HEK293 (cell line): ENCODE measurements around the gene ASIC4.

Experiments used
- BCL11B ChIP-seq: fragments of 450-650 bp; formaldehyde crosslinking; IDR thresholded peaks from 2 replicates; pipeline ENCODE4 v1.5.1; 2016; ENCODE audit warnings: low read depth, missing biosample characterization, missing genetic modification characterization
- GLIS1 ChIP-seq: fragments of 450-650 bp; formaldehyde crosslinking; IDR thresholded peaks from 2 replicates; pipeline ENCODE4 v1.5.1; 2016; ENCODE audit warnings: missing biosample characterization, missing genetic modification characterization
- MYNN ChIP-seq: fragments of 450-650 bp; formaldehyde crosslinking; IDR thresholded peaks from 2 replicates; pipeline ENCODE4 v1.5.1; 2016; ENCODE audit warnings: missing biosample characterization, missing genetic modification characterization, borderline replicate concordance
- PRDM1 ChIP-seq: fragments of 450-650 bp; formaldehyde crosslinking; IDR thresholded peaks from 2 replicates; pipeline ENCODE4; 2016; ENCODE audit warnings: missing biosample characterization, missing genetic modification characterization
- TRIM28 ChIP-seq: IDR thresholded peaks from 2 replicates; pipeline ENCODE4 v1.6.1; 2011; ENCODE audit warnings: low read length, control low read depth, borderline replicate concordance
- ZBTB21 ChIP-seq: fragments of 450-650 bp; formaldehyde crosslinking; IDR thresholded peaks from 2 replicates; pipeline ENCODE4 v1.5.1; 2017; ENCODE audit warnings: missing biosample characterization, missing genetic modification characterization
- ZFP37 ChIP-seq: fragments of 450-650 bp; formaldehyde crosslinking; IDR thresholded peaks from 2 replicates; pipeline ENCODE4 v1.5.1; 2016; ENCODE audit warnings: missing biosample characterization, missing genetic modification characterization
- ZNF157 ChIP-seq: fragments of 450-650 bp; formaldehyde crosslinking; IDR thresholded peaks from 2 replicates; pipeline ENCODE4 v1.5.1; 2016; ENCODE audit warnings: missing biosample characterization, missing genetic modification characterization
- ZNF184 ChIP-seq: fragments of 450-650 bp; IDR thresholded peaks from 2 replicates; pipeline ENCODE4 v1.5.1; 2018; ENCODE audit warnings: missing biosample characterization, mild to moderate bottlenecking, missing genetic modification characterization
- ZNF2 ChIP-seq: fragments of 450-650 bp; formaldehyde crosslinking; IDR thresholded peaks from 2 replicates; pipeline ENCODE4 v1.5.1; 2016; ENCODE audit warnings: missing biosample characterization, missing genetic modification characterization
- ZNF404 ChIP-seq: fragments of 450-650 bp; formaldehyde crosslinking; IDR thresholded peaks from 2 replicates; pipeline ENCODE4 v1.5.1; 2017; ENCODE audit warnings: missing biosample characterization, missing genetic modification characterization
- ZNF514 ChIP-seq: fragments of 450-650 bp; formaldehyde crosslinking; IDR thresholded peaks from 2 replicates; pipeline ENCODE4 v1.5.1; 2016; ENCODE audit warnings: missing biosample characterization, missing genetic modification characterization
- ZNF521 ChIP-seq: fragments of 450-650 bp; formaldehyde crosslinking; IDR thresholded peaks from 2 replicates; pipeline ENCODE4 v1.5.1; 2017; ENCODE audit warnings: missing biosample characterization, mild to moderate bottlenecking, missing genetic modification characterization
- ZNF558 ChIP-seq: fragments of 450-650 bp; formaldehyde crosslinking; IDR thresholded peaks from 2 replicates; pipeline ENCODE4 v1.5.1; 2016; ENCODE audit warnings: missing biosample characterization, missing genetic modification characterization
- ZNF610 ChIP-seq: fragments of 450-650 bp; formaldehyde crosslinking; IDR thresholded peaks from 2 replicates; pipeline ENCODE4 v1.5.1; 2016; ENCODE audit warnings: missing biosample characterization, missing genetic modification characterization, borderline replicate concordance
- ZNF621 ChIP-seq: fragments of 450-650 bp; formaldehyde crosslinking; IDR thresholded peaks from 2 replicates; pipeline ENCODE4 v1.5.1; 2017; ENCODE audit warnings: missing biosample characterization, missing genetic modification characterization
- ZNF658 ChIP-seq: fragments of 450-650 bp; formaldehyde crosslinking; IDR thresholded peaks from 2 replicates; pipeline ENCODE4; 2016; ENCODE audit warnings: missing biosample characterization, missing genetic modification characterization
- ZNF677 ChIP-seq: fragments of 450-650 bp; IDR thresholded peaks from 2 replicates; pipeline ENCODE4 v1.5.0; 2018; ENCODE audit warnings: missing biosample characterization, mild to moderate bottlenecking, missing genetic modification characterization, moderate library complexity
- ZNF701 ChIP-seq: fragments of 450-650 bp; formaldehyde crosslinking; IDR thresholded peaks from 2 replicates; pipeline ENCODE4 v1.5.1; 2016; ENCODE audit warnings: missing biosample characterization, missing genetic modification characterization
- ZNF776 ChIP-seq: fragments of 450-650 bp; formaldehyde crosslinking; IDR thresholded peaks from 2 replicates; pipeline ENCODE4 v1.5.0; 2017; ENCODE audit warnings: missing biosample characterization, missing genetic modification characterization, borderline replicate concordance
- ZNF777 ChIP-seq: fragments of 450-650 bp; formaldehyde crosslinking; IDR thresholded peaks from 2 replicates; pipeline ENCODE4 v1.5.1; 2017; ENCODE audit warnings: missing biosample characterization, missing genetic modification characterization, borderline replicate concordance
- ZNF785 ChIP-seq: fragments of 450-650 bp; formaldehyde crosslinking; IDR thresholded peaks from 2 replicates; pipeline ENCODE4 v1.5.1; 2016; ENCODE audit warnings: missing biosample characterization, missing genetic modification characterization
- TF ChIP-seq, protein P1 (sequence below): fragments of 450-650 bp; formaldehyde crosslinking; IDR thresholded peaks from 2 replicates; pipeline ENCODE4 v1.5.1; 2016; ENCODE audit warnings: missing biosample characterization, missing genetic modification characterization
- TF ChIP-seq, protein P2 (sequence below): fragments of 450-650 bp; formaldehyde crosslinking; IDR thresholded peaks from 2 replicates; pipeline ENCODE4 v1.5.1; 2016; ENCODE audit warnings: missing biosample characterization, missing genetic modification characterization
- TF ChIP-seq, protein P3 (sequence below): fragments of 450-650 bp; formaldehyde crosslinking; IDR thresholded peaks from 2 replicates; pipeline ENCODE4 v1.5.1; 2016; ENCODE audit warnings: missing biosample characterization, missing genetic modification characterization
- TF ChIP-seq, protein P4 (sequence below): IDR thresholded peaks from 2 replicates; pipeline ENCODE4 v1.6.1; 2011; ENCODE audit warnings: mild to moderate bottlenecking, low read depth, low read length, borderline replicate concordance
- TF ChIP-seq, protein P5 (sequence below): fragments of 450-650 bp; formaldehyde crosslinking; IDR thresholded peaks from 2 replicates; pipeline ENCODE4 v1.5.1; 2016; ENCODE audit warnings: missing biosample characterization, missing genetic modification characterization
- TF ChIP-seq, protein P6 (sequence below): fragments of 450-650 bp; formaldehyde crosslinking; IDR thresholded peaks from 2 replicates; pipeline ENCODE4 v1.5.1; 2016; ENCODE audit warnings: missing biosample characterization, missing genetic modification characterization

The ASIC4 gene

DNA sequence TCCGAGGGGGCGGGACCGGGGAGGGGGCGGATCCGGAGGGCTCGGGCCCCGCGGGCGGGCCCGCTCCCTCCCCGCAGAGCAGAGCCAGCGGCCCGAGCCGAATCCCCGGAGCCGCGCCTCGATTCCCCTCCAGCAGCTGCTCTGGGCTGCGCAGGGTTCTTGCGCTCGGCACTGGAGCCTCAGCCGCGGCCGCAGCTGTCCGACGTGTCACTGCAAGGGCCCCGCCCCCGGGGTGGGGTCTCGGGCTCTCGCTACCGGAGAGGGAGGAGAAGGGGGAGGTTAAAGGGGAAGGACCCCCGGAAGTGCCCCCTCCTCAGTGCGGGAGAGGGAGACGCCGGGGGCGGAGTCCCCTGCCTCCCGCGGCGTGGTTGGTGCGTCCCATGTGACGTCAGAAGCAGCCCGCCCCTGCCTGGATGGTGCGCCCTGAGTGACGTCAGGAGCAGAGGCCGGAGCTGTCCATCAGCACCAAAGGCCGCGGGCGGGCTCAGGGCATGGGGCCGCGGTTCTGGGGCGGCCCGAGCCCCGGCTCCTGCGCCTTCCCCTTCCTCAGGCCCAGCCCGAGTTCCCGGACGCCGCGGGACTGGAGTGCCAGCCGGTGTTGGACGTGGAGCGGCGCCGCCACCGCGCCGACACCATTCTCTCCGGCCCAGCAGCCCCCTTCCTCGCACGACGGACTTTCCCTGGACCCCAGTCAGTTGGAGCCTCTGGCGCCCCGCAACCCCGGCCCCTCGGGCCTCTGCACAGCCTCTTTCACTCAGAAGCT, 29.5 kb downstream of the ASIC4 start, which contains the start of the genes CHPF and TMEM198 (continued):
- TF ChIP-seq ZNF658 (tag by site-specific recombination) (no peak), PRDM1 (tag by site-specific recombination) (no peak), ZNF514 (tag by site-specific recombination) (no peak), ZNF621 (tag by site-specific recombination) (no peak), ZFP37 (tag by site-specific recombination) (peak; percentile 60; the same call in 1 of the 2 replicates), ZBTB21 (peak; percentile 94), ZNF777 (tag by site-specific recombination) (no peak), ZNF677 (tag by site-specific recombination) (no peak), ZNF785 (tag by site-specific recombination) (no peak), ZNF2 (tag by site-specific recombination) (peak; percentile 14; the same call in 1 of the 2 replicates), ZNF404 (no peak), ZNF701 (tag by site-specific recombination) (no peak), ZNF157 (tag by site-specific recombination) (no peak), ZNF521 (tag by site-specific recombination) (no peak), MYNN (tag by site-specific recombination) (no peak), BCL11B (tag by site-specific recombination) (peak; percentile 84; the same call in 1 of the 2 replicates), TRIM28 (no peak), ZNF184 (tag by site-specific recombination) (no peak), ZNF610 (tag by site-specific recombination) (no peak), GLIS1 (tag by site-specific recombination) (peak; percentile 80), ZNF558 (no peak), ZNF776 (tag by site-specific recombination) (no peak)
- TF ChIP-seq, protein P1, sequence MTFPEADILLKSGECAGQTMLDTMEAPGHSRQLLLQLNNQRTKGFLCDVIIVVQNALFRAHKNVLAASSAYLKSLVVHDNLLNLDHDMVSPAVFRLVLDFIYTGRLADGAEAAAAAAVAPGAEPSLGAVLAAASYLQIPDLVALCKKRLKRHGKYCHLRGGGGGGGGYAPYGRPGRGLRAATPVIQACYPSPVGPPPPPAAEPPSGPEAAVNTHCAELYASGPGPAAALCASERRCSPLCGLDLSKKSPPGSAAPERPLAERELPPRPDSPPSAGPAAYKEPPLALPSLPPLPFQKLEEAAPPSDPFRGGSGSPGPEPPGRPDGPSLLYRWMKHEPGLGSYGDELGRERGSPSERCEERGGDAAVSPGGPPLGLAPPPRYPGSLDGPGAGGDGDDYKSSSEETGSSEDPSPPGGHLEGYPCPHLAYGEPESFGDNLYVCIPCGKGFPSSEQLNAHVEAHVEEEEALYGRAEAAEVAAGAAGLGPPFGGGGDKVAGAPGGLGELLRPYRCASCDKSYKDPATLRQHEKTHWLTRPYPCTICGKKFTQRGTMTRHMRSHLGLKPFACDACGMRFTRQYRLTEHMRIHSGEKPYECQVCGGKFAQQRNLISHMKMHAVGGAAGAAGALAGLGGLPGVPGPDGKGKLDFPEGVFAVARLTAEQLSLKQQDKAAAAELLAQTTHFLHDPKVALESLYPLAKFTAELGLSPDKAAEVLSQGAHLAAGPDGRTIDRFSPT (tag by site-specific recombination): peak; percentile 52; the same call in 1 of the 2 replicates
- TF ChIP-seq, protein P2, sequence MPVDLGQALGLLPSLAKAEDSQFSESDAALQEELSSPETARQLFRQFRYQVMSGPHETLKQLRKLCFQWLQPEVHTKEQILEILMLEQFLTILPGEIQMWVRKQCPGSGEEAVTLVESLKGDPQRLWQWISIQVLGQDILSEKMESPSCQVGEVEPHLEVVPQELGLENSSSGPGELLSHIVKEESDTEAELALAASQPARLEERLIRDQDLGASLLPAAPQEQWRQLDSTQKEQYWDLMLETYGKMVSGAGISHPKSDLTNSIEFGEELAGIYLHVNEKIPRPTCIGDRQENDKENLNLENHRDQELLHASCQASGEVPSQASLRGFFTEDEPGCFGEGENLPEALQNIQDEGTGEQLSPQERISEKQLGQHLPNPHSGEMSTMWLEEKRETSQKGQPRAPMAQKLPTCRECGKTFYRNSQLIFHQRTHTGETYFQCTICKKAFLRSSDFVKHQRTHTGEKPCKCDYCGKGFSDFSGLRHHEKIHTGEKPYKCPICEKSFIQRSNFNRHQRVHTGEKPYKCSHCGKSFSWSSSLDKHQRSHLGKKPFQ (tag by site-specific recombination): no peak
- TF ChIP-seq, protein P3, sequence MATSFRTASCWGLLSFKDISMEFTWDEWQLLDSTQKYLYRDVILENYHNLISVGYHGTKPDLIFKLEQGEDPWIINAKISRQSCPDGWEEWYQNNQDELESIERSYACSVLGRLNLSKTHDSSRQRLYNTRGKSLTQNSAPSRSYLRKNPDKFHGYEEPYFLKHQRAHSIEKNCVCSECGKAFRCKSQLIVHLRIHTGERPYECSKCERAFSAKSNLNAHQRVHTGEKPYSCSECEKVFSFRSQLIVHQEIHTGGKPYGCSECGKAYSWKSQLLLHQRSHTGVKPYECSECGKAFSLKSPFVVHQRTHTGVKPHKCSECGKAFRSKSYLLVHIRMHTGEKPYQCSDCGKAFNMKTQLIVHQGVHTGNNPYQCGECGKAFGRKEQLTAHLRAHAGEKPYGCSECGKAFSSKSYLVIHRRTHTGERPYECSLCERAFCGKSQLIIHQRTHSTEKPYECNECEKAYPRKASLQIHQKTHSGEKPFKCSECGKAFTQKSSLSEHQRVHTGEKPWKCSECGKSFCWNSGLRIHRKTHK (tag by site-specific recombination): no peak
- TF ChIP-seq, protein P4, sequence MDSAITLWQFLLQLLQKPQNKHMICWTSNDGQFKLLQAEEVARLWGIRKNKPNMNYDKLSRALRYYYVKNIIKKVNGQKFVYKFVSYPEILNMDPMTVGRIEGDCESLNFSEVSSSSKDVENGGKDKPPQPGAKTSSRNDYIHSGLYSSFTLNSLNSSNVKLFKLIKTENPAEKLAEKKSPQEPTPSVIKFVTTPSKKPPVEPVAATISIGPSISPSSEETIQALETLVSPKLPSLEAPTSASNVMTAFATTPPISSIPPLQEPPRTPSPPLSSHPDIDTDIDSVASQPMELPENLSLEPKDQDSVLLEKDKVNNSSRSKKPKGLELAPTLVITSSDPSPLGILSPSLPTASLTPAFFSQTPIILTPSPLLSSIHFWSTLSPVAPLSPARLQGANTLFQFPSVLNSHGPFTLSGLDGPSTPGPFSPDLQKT: peak; percentile 77; the same call in 1 of the 2 replicates
- TF ChIP-seq, protein P5, sequence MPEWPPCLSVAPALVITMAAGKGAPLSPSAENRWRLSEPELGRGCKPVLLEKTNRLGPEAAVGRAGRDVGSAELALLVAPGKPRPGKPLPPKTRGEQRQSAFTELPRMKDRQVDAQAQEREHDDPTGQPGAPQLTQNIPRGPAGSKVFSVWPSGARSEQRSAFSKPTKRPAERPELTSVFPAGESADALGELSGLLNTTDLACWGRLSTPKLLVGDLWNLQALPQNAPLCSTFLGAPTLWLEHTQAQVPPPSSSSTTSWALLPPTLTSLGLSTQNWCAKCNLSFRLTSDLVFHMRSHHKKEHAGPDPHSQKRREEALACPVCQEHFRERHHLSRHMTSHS (tag by site-specific recombination): no peak
- TF ChIP-seq, protein P6, sequence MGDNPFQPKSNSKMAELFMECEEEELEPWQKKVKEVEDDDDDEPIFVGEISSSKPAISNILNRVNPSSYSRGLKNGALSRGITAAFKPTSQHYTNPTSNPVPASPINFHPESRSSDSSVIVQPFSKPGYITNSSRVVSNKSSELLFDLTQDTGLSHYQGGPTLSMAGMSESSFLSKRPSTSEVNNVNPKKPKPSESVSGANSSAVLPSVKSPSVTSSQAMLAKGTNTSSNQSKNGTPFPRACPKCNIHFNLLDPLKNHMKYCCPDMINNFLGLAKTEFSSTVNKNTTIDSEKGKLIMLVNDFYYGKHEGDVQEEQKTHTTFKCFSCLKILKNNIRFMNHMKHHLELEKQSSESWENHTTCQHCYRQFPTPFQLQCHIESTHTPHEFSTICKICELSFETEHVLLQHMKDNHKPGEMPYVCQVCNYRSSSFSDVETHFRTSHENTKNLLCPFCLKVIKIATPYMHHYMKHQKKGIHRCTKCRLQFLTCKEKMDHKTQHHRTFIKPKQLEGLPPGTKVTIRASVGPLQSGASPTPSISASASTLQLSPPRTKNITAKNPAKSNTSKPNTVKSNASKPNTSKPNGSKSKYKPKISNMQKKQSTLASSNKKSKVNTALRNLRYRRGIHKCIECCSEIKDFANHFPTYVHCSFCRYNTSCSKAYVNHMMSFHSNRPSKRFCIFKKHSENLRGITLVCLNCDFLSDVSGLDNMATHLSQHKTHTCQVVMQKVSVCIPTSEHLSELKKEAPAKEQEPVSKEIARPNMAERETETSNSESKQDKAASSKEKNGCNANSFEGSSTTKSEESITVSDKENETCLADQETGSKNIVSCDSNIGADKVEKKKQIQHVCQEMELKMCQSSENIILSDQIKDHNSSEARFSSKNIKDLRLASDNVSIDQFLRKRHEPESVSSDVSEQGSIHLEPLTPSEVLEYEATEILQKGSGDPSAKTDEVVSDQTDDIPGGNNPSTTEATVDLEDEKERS: no peak
